Measurements from ENCODE around the gene RGS13.

RGS13 gene

DNA sequence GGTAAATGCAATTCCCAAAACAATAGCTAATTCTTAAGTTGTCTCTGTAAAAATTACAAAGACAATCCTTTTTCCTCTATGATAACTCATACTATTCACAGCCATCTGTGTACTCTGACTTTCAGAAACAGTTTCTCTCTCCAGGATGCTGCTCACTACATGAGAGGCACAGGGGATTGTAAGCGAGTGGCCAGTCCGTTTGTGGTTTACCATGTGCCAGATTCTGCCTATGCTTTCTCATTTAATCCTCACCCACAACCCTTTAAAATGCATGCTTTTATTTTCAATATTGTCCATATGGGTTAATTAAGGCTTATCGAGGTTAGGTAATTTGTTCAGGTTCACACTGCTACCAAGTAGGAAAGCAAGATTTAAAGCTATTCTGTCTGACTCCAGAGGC is 37.4 kb upstream of the RGS13 start:
- H3K36me3 ChIP-seq (ENCODE audit: insufficient read depth, insufficient read length, low read length), result no peaks in the 10 kb centered on the region
- no peaks in the 10 kb centered on the region for H3K4me1 ChIP-seq (ENCODE audit: insufficient read depth, insufficient read length)
- TF ChIP-seq ZNF274 (IDR thresholded peaks at IDR 0.05; ENCODE audit: low read depth, low read length), result no peak
- TF ChIP-seq SUZ12 (IDR thresholded peaks at IDR 0.05; ENCODE audit: extremely low read depth, insufficient read depth, insufficient read length), result no peak
- no peak for TF ChIP-seq YY1 (IDR thresholded peaks at IDR 0.05; ENCODE audit: insufficient read depth, insufficient read length)
- H3K9me3 ChIP-seq (ENCODE audit: insufficient read depth, low read length), result no peaks in the 10 kb centered on the region
- no peak overlapping the region for H3K9ac ChIP-seq (ENCODE audit: insufficient read length, low read depth)
- no peaks in the 10 kb centered on the region for H3K27me3 ChIP-seq (ENCODE audit: insufficient read depth, insufficient read length)
- no peak overlapping the region for H3K4me3 ChIP-seq (ENCODE audit: insufficient read length, low read depth)
- no peak for DNase-seq (ENCODE audit: low read depth, low spot score)

DNA sequence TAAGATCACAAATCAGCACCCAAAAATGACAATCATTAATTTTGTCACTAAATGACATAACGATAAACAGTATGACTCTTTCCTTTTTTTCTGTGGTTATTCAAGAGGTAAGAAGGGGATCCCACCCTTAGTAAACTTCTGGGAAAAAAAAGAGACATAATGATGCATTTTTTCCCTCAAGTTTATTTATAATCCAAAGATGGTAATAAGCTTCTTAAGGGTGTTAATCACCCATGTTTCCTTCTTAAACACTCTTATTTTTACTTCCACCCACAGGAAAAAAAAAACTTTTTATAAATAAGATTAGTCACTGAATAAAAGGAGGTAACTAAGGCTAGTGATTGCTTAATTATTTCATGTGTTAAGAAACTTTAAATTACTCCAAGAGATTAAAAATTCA is 35.7 kb upstream of the RGS13 start:
- DNase-seq (ENCODE audit: low read depth, low spot score), result no peak
- H3K36me3 ChIP-seq (ENCODE audit: insufficient read depth, insufficient read length, low read length), result no peaks in the 10 kb centered on the region
- no peaks in the 10 kb centered on the region for H3K4me1 ChIP-seq (ENCODE audit: insufficient read depth, insufficient read length)
- H3K9me3 ChIP-seq (ENCODE audit: insufficient read depth, low read length), result no peaks in the 10 kb centered on the region
- H3K27me3 ChIP-seq (ENCODE audit: insufficient read depth, insufficient read length), result no peaks in the 10 kb centered on the region
- TF ChIP-seq YY1 (IDR thresholded peaks at IDR 0.05; ENCODE audit: insufficient read depth, insufficient read length) (no peak), ZNF274 (IDR thresholded peaks at IDR 0.05; ENCODE audit: low read depth, low read length) (no peak), SUZ12 (IDR thresholded peaks at IDR 0.05; ENCODE audit: extremely low read depth, insufficient read depth, insufficient read length) (no peak)
- H3K9ac ChIP-seq (ENCODE audit: insufficient read length, low read depth), result no peak overlapping the region
- H3K4me3 ChIP-seq (ENCODE audit: insufficient read length, low read depth), result no peak overlapping the region

DNA sequence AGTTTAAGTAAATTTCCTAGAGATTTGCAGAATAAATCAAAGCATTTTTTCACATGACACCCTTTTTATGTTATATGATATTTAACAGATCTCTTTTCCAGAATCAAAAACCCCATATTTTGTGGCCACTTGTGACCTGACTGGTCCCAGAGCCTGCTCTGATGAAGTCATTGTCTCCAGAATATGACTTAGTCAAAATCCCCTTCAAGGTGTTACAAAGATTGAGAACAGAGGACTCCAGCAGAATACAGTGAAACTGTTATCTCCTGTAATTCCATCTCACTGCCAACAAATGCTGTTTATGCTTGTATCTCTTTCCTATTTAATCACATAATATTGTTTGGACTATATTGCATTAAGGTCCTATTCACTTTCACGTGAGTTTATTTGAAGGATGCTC is 34.8 kb upstream of the RGS13 start:
- no peaks in the 10 kb centered on the region for H3K27me3 ChIP-seq (ENCODE audit: insufficient read depth, insufficient read length)
- H3K9ac ChIP-seq (ENCODE audit: insufficient read length, low read depth), result no peak overlapping the region
- DNase-seq (ENCODE audit: low read depth, low spot score), result no peak
- TF ChIP-seq ZNF274 (IDR thresholded peaks at IDR 0.05; ENCODE audit: low read depth, low read length) (no peak), SUZ12 (IDR thresholded peaks at IDR 0.05; ENCODE audit: extremely low read depth, insufficient read depth, insufficient read length) (no peak), YY1 (IDR thresholded peaks at IDR 0.05; ENCODE audit: insufficient read depth, insufficient read length) (no peak)
- no peaks in the 10 kb centered on the region for H3K36me3 ChIP-seq (ENCODE audit: insufficient read depth, insufficient read length, low read length)
- no peaks in the 10 kb centered on the region for H3K9me3 ChIP-seq (ENCODE audit: insufficient read depth, low read length)
- no peaks in the 10 kb centered on the region for H3K4me1 ChIP-seq (ENCODE audit: insufficient read depth, insufficient read length)
- no peak overlapping the region for H3K4me3 ChIP-seq (ENCODE audit: insufficient read length, low read depth)

GRCh38 chr1:192601567-192601966 is 34.4 kb upstream of the RGS13 start:
- Histone ChIP-seq H3K36me3 (ENCODE audit: insufficient read depth, insufficient read length, low read length) (no peaks in the 10 kb centered on the region), H3K4me1 (ENCODE audit: insufficient read depth, insufficient read length) (no peaks in the 10 kb centered on the region), H3K9me3 (ENCODE audit: insufficient read depth, low read length) (no peaks in the 10 kb centered on the region), H3K9ac (ENCODE audit: insufficient read length, low read depth) (no peak overlapping the region), H3K27me3 (ENCODE audit: insufficient read depth, insufficient read length) (no peaks in the 10 kb centered on the region), H3K4me3 (ENCODE audit: insufficient read length, low read depth) (no peak overlapping the region)
- TF ChIP-seq ZNF274 (IDR thresholded peaks at IDR 0.05; ENCODE audit: low read depth, low read length), result no peak
- no peak for TF ChIP-seq SUZ12 (IDR thresholded peaks at IDR 0.05; ENCODE audit: extremely low read depth, insufficient read depth, insufficient read length)
- no peak for TF ChIP-seq YY1 (IDR thresholded peaks at IDR 0.05; ENCODE audit: insufficient read depth, insufficient read length)
- no peak for DNase-seq (ENCODE audit: low read depth, low spot score)

- TF ChIP-seq ZNF274 (IDR thresholded peaks at IDR 0.05; ENCODE audit: low read depth, low read length) (no peak), SUZ12 (IDR thresholded peaks at IDR 0.05; ENCODE audit: extremely low read depth, insufficient read depth, insufficient read length) (no peak), YY1 (IDR thresholded peaks at IDR 0.05; ENCODE audit: insufficient read depth, insufficient read length) (no peak)
- DNase-seq (ENCODE audit: low read depth, low spot score), result no peak
Measured at GRCh38 chr1:192602757-192603156, 33.2 kb upstream of the RGS13 start.

DNA sequence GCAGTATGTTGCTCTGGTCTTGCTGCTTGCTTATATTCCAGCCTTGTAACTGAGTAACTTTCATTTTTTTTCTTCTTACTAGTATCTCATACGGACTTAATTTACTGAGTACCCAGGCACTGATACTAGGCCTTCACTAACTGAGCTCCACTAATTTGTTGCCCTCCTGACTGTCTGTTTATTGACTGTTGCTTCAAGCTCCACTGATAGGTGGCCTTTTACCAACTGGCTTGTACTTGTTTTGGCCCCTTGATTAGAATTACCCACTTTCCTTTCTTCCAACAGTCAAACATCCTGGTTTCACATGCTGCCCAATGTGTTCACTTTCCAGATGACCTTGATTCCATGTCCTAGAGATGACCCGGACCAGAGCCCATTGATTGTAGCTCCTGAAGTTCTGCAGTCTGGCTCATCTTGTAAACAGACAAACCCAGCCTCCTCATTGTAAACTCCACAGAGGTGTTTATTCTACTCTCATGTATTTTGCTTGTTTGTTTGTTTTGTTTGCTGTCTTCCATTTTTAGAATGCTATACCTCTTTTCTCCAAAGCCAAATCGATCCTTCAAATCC is 32.6 kb upstream of the RGS13 start:
- Histone ChIP-seq H3K36me3 (ENCODE audit: insufficient read depth, insufficient read length, low read length) (no peaks in the 10 kb centered on the region), H3K9ac (ENCODE audit: insufficient read length, low read depth) (no peak overlapping the region), H3K27me3 (ENCODE audit: insufficient read depth, insufficient read length) (no peaks in the 10 kb centered on the region), H3K9me3 (ENCODE audit: insufficient read depth, low read length) (no peaks in the 10 kb centered on the region), H3K4me1 (ENCODE audit: insufficient read depth, insufficient read length) (no peaks in the 10 kb centered on the region), H3K4me3 (ENCODE audit: insufficient read length, low read depth) (no peak overlapping the region)
- DNase-seq (ENCODE audit: low read depth, low spot score), result no peak
- TF ChIP-seq ZNF274 (IDR thresholded peaks at IDR 0.05; ENCODE audit: low read depth, low read length), result no peak
- TF ChIP-seq YY1 (IDR thresholded peaks at IDR 0.05; ENCODE audit: insufficient read depth, insufficient read length), result no peak
- TF ChIP-seq SUZ12 (IDR thresholded peaks at IDR 0.05; ENCODE audit: extremely low read depth, insufficient read depth, insufficient read length), result no peak

More at GRCh38 chr1:192602757-192603156, 33.2 kb upstream of the RGS13 start:
- Histone ChIP-seq H3K4me1 (ENCODE audit: insufficient read depth, insufficient read length) (no peaks in the 10 kb centered on the region), H3K36me3 (ENCODE audit: insufficient read depth, insufficient read length, low read length) (no peaks in the 10 kb centered on the region), H3K9me3 (ENCODE audit: insufficient read depth, low read length) (no peaks in the 10 kb centered on the region), H3K9ac (ENCODE audit: insufficient read length, low read depth) (no peak overlapping the region), H3K4me3 (ENCODE audit: insufficient read length, low read depth) (no peak overlapping the region), H3K27me3 (ENCODE audit: insufficient read depth, insufficient read length) (no peaks in the 10 kb centered on the region)

DNA sequence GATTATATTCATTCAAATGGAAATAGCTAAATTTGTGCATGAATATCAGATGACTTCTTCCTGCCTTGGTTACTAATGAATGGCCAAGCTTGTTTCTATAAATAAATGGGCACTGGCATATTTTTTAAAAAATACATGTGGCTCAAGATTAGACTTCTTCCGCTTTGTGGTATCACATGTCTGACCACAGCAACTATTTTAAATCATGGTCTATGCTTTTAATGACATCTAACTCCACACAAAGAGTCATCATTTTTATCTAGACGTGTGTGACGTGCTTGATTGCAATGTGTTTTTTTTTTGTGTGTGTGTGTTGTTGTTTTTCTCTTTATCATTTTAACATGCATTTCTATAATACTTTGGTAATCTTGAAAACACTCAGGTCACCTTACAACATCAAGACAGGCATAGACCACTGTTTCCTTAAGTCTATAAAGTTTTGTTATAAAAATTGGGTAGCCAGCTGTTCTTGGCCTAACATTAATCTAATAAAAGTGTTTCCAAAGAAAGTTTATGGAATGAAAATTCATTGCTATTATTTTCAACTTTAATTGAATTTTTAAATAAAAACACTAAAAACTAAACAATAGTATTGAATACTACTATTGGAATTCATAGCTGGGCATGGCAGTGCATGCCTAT is 30.8 kb upstream of the RGS13 start:
- Histone ChIP-seq H3K9me3 (ENCODE audit: insufficient read depth, low read length) (no peaks in the 10 kb centered on the region), H3K36me3 (ENCODE audit: insufficient read depth, insufficient read length, low read length) (no peaks in the 10 kb centered on the region), H3K4me3 (ENCODE audit: insufficient read length, low read depth) (no peak overlapping the region), H3K27me3 (ENCODE audit: insufficient read depth, insufficient read length) (no peaks in the 10 kb centered on the region), H3K9ac (ENCODE audit: insufficient read length, low read depth) (no peak overlapping the region), H3K4me1 (ENCODE audit: insufficient read depth, insufficient read length) (no peaks in the 10 kb centered on the region)
- TF ChIP-seq YY1 (IDR thresholded peaks at IDR 0.05; ENCODE audit: insufficient read depth, insufficient read length) (no peak), ZNF274 (IDR thresholded peaks at IDR 0.05; ENCODE audit: low read depth, low read length) (no peak), SUZ12 (IDR thresholded peaks at IDR 0.05; ENCODE audit: extremely low read depth, insufficient read depth, insufficient read length) (no peak)
- no peak for DNase-seq (ENCODE audit: low read depth, low spot score)
